AG08395 (cell line): ENCODE data around the gene NBEAL2.
"Not testable (repeated sequence)": the region's sequence is repeated elsewhere in the genome, so short reads cannot be mapped to it uniquely, and the experiment has no call there.

Experiments used
- DNase-seq: peaks from one replicate; pipeline ENCODE4 v3.0.0; 2012; ENCODE audit warnings: mixed read lengths, low spot score

The NBEAL2 gene

GRCh38 chr3:46962427-46962826, 17.0 kb upstream of the NBEAL2 start:
- DNase-seq = no peak

GRCh38 chr3:46962990-46963389, 16.5 kb upstream of the NBEAL2 start:
- DNase-seq = no peak

- DNase-seq = not testable (repeated sequence)
These were observed 15.4 kb upstream of the NBEAL2 start for GRCh38 chr3:46964038-46964590.

- no peak for DNase-seq
These were observed 14.3 kb upstream of the NBEAL2 start for GRCh38 chr3:46965151-46965550.

- DNase-seq = no peak
These were observed 12.7 kb upstream of the NBEAL2 start for GRCh38 chr3:46966811-46967210.

- no peak for DNase-seq
These were observed 10.6 kb upstream of the NBEAL2 start for GRCh38 chr3:46968783-46969428.

- DNase-seq = no peak
These were observed 8.9 kb upstream of the NBEAL2 start for GRCh38 chr3:46970391-46971091.

- no peak for DNase-seq
These were observed 8.3 kb upstream of the NBEAL2 start for GRCh38 chr3:46971151-46971550.

- DNase-seq = no peak
These were observed 7.7 kb upstream of the NBEAL2 start for GRCh38 chr3:46971742-46972141.

GRCh38 chr3:46972396-46972795, 7.1 kb upstream of the NBEAL2 start:
- no peak for DNase-seq

- no peak for DNase-seq
These were observed 4.9 kb upstream of the NBEAL2 start for GRCh38 chr3:46974421-46975171.

- DNase-seq = peak; percentile 98
These were observed 2.9 kb upstream of the NBEAL2 start, which contains the start of gene CCDC12 for GRCh38 chr3:46976326-46977190. CCDC12 (minus strand) TSS chr3:46976745; CDS start chr3:46976732, 13 bp downstream.

- DNase-seq = no peak
These were observed 1.7 kb upstream of the NBEAL2 start for GRCh38 chr3:46977811-46978195.

- DNase-seq = no peak
These were observed 1.1 kb upstream of the NBEAL2 start for GRCh38 chr3:46978381-46978780.

- no peak for DNase-seq
These were observed 562 bp downstream of the NBEAL2 start for GRCh38 chr3:46979958-46980497.

GRCh38 chr3:46981932-46982471, 2.5 kb downstream of the NBEAL2 start:
- DNase-seq = no peak

- no peak for DNase-seq
These were observed 3.1 kb downstream of the NBEAL2 start for GRCh38 chr3:46982546-46982945.

GRCh38 chr3:46984591-46985459, 5.4 kb downstream of the NBEAL2 start:
- no peak for DNase-seq

GRCh38 chr3:46985588-46985987, 6.1 kb downstream of the NBEAL2 start:
- DNase-seq = no peak

GRCh38 chr3:46986055-46986730, 6.7 kb downstream of the NBEAL2 start:
- DNase-seq = no peak
